ENCODE measurements around the gene PIH1D1. TPM values are rescaled to one million over a fixed set of nuclear protein-coding genes. Genes with fewer than 3 reads are reported as not detected.
A peak's percentile ranks its signal among the peaks of the same experiment; 100 is the strongest.

The PIH1D1 gene
- total RNA-seq, 1 donor from 2014 or later: 133 TPM

- TF ChIP-seq, protein P1, sequence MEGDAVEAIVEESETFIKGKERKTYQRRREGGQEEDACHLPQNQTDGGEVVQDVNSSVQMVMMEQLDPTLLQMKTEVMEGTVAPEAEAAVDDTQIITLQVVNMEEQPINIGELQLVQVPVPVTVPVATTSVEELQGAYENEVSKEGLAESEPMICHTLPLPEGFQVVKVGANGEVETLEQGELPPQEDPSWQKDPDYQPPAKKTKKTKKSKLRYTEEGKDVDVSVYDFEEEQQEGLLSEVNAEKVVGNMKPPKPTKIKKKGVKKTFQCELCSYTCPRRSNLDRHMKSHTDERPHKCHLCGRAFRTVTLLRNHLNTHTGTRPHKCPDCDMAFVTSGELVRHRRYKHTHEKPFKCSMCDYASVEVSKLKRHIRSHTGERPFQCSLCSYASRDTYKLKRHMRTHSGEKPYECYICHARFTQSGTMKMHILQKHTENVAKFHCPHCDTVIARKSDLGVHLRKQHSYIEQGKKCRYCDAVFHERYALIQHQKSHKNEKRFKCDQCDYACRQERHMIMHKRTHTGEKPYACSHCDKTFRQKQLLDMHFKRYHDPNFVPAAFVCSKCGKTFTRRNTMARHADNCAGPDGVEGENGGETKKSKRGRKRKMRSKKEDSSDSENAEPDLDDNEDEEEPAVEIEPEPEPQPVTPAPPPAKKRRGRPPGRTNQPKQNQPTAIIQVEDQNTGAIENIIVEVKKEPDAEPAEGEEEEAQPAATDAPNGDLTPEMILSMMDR (IDR thresholded peaks at IDR 0.05): no peak
- peak; percentile 25 for TF ChIP-seq EZH2phosphoT487 (IDR thresholded peaks at IDR 0.05)
- peak; percentile 17 for TF ChIP-seq EZH2 (IDR thresholded peaks at IDR 0.05)
- peaks cover 18% of the 10 kb centered on the region for H3K4me1 Mint-ChIP-seq
- H3K4me2 ChIP-seq: no peak overlapping the region
- H3K36me3 Mint-ChIP-seq: peaks cover 2% of the 10 kb centered on the region
- peak; percentile 91 for DNase-seq (ENCODE audit: low spot score)
- H3F3A ChIP-seq (ENCODE audit: low read depth): peaks cover 44% of the 10 kb centered on the region
- peaks cover 9% of the 10 kb centered on the region for H3K4me1 ChIP-seq
- peaks cover 5% of the 10 kb centered on the region for H3K9me3 Mint-ChIP-seq
- H3K27me3 ChIP-seq: peaks cover 100% of the 10 kb centered on the region
- H3K27ac Mint-ChIP-seq: no peak overlapping the region
- peak overlapping the region; percentile 58 for H3K4me3 Mint-ChIP-seq
- peaks cover 6% of the 10 kb centered on the region for H4K20me1 ChIP-seq (ENCODE audit: low read depth)
- peaks cover 76% of the 10 kb centered on the region for H3K27me3 Mint-ChIP-seq (ENCODE audit: insufficient read depth, low read depth)
- no peak overlapping the region for H3K9ac ChIP-seq
- no peak overlapping the region for H3K27ac ChIP-seq
- H3K9me3 ChIP-seq (ENCODE audit: low read depth): no peaks in the 10 kb centered on the region
- no peaks in the 10 kb centered on the region for H3K36me3 ChIP-seq
- H3K79me2 ChIP-seq (ENCODE audit: low read depth): no peaks in the 10 kb centered on the region
- no peak overlapping the region for H2AFZ ChIP-seq (replicated peaks)
- no peak overlapping the region for H3K4me3 ChIP-seq
Measured at GRCh38 chr19:49436381-49437017, 15.1 kb downstream of the PIH1D1 start.

DNA sequence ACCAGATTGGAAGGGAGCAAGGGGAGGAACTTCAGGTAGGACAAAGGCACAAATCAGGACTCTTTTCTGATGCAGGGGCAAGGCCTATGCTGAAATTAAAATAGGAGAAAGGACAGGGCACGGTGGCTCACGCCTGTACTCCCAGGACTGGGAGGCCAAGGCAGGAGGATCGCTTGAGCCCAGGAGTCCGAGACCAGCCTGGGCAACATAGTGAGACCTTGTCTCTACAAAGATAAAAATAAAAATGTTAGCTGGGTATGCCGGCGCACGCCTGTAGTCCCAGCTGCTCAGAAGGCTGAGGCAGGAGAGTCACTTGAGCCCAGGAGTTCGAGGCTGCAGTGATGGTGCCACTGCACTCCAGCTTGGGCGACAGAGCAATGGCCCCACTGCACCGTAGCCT is 15.9 kb downstream of the PIH1D1 start:
- Mint-ChIP-seq H3K4me3 (peak overlapping the region; percentile 58), H3K9me3 (peaks cover 6% of the 10 kb centered on the region), H3K4me1 (peaks cover 17% of the 10 kb centered on the region), H3K27me3 (ENCODE audit: insufficient read depth, low read depth) (peaks cover 76% of the 10 kb centered on the region), H3K36me3 (peaks cover 2% of the 10 kb centered on the region), H3K27ac (peak overlapping the region; percentile 23)
- peaks cover 5% of the 10 kb centered on the region for H4K20me1 ChIP-seq (ENCODE audit: low read depth)
- peaks cover 99% of the 10 kb centered on the region for H3K27me3 ChIP-seq
- H3K27ac ChIP-seq: no peak overlapping the region
- no peaks in the 10 kb centered on the region for H3K9me3 ChIP-seq (ENCODE audit: low read depth)
- H3K4me1 ChIP-seq: peaks cover 9% of the 10 kb centered on the region
- TF ChIP-seq EZH2phosphoT487 (IDR thresholded peaks at IDR 0.05): no peak
- TF ChIP-seq, protein P1 (IDR thresholded peaks at IDR 0.05): no peak
- TF ChIP-seq EZH2 (IDR thresholded peaks at IDR 0.05): no peak
- peaks cover 41% of the 10 kb centered on the region for H3F3A ChIP-seq (ENCODE audit: low read depth)
- DNase-seq (ENCODE audit: low spot score): no peak
- H3K4me3 ChIP-seq: no peak overlapping the region
- H3K79me2 ChIP-seq (ENCODE audit: low read depth): no peaks in the 10 kb centered on the region
- H2AFZ ChIP-seq (replicated peaks): no peak overlapping the region
- no peak overlapping the region for H3K9ac ChIP-seq
- H3K4me2 ChIP-seq: no peak overlapping the region
- H3K36me3 ChIP-seq: no peaks in the 10 kb centered on the region

DNA sequence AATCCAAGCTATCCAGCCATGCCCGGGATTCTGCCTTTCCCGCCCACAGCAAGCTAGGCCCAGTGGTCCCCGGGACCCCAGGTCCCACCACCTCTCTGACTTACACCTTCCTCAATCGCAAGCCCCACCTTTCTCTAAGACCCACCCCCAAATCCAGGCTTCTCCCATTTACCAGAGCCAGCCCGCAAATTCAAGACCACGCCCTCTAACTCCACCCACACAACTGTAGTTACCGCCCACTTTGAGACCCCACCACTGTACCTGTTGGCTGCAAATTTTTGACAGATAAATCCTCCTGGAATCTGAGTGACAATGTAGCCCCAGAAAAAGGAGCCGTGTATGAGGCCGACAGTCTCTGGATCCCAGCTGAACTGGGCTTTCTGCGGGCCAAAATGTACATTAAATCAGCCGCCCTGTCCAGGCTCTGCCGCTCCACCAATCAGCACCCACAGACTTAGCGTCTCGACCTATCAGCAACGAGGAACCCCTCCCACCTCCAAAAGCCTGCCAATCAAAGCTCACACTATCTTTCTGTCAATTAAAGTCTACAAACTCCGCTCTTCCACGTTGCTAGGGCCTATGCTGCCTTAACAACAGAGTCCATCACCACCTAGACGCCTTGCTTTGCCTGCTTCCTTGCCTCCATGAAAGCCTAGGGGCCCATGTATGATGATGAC is 16.6 kb downstream of the PIH1D1 start:
- H4K20me1 ChIP-seq (ENCODE audit: low read depth): no peaks in the 10 kb centered on the region
- no peak for DNase-seq (ENCODE audit: low spot score)
- H2AFZ ChIP-seq (replicated peaks): no peak overlapping the region
- peaks cover 43% of the 10 kb centered on the region for H3F3A ChIP-seq (ENCODE audit: low read depth)
- H3K27me3 Mint-ChIP-seq (ENCODE audit: insufficient read depth, low read depth): peaks cover 74% of the 10 kb centered on the region
- H3K27ac Mint-ChIP-seq: peak overlapping the region; percentile 23
- H3K27me3 ChIP-seq: peaks cover 96% of the 10 kb centered on the region
- H3K4me2 ChIP-seq: no peak overlapping the region
- no peak overlapping the region for H3K4me3 ChIP-seq
- H3K9ac ChIP-seq: no peak overlapping the region
- H3K27ac ChIP-seq: no peak overlapping the region
- H3K36me3 Mint-ChIP-seq: peaks cover 2% of the 10 kb centered on the region
- H3K4me1 ChIP-seq: peaks cover 12% of the 10 kb centered on the region
- peaks cover 9% of the 10 kb centered on the region for H3K9me3 Mint-ChIP-seq
- H3K4me1 Mint-ChIP-seq: peaks cover 19% of the 10 kb centered on the region
- H3K9me3 ChIP-seq (ENCODE audit: low read depth): no peaks in the 10 kb centered on the region
- no peaks in the 10 kb centered on the region for H3K36me3 ChIP-seq
- H3K79me2 ChIP-seq (ENCODE audit: low read depth): no peaks in the 10 kb centered on the region
- TF ChIP-seq, protein P1 (IDR thresholded peaks at IDR 0.05): no peak
- TF ChIP-seq EZH2phosphoT487 (IDR thresholded peaks at IDR 0.05) (no peak), EZH2 (IDR thresholded peaks at IDR 0.05) (no peak)
- peak overlapping the region; percentile 60 for H3K4me3 Mint-ChIP-seq
